ENCODE measurements around the gene ATF7IP. TPM values are rescaled to one million over a fixed set of nuclear protein-coding genes. Genes with fewer than 3 reads are reported as not detected.

The ATF7IP gene
- total RNA-seq, 1 experiment from 2014 or later = 41.3 TPM

DNA sequence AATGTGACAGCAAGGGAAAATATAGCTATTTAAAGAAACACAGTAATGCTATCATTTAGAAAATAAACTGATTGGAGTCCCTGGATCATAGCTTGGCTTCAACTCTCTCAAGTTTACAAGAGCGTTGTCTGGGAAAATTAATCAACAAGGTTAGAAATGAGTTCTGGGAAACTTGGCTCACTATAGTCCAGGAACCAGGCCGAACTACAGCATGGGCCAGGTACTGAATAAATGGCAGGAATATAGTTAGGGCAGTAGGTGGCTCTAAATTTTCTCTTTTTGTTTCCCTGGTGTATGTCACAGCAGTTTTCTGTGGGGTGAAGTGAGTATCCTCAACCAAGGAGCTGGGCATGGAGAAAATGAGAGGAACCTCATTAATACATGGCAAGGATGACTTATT lies 129.8 kb downstream of the ATF7IP start:
- DNase-seq (ENCODE audit: low read depth) = no peak

DNA sequence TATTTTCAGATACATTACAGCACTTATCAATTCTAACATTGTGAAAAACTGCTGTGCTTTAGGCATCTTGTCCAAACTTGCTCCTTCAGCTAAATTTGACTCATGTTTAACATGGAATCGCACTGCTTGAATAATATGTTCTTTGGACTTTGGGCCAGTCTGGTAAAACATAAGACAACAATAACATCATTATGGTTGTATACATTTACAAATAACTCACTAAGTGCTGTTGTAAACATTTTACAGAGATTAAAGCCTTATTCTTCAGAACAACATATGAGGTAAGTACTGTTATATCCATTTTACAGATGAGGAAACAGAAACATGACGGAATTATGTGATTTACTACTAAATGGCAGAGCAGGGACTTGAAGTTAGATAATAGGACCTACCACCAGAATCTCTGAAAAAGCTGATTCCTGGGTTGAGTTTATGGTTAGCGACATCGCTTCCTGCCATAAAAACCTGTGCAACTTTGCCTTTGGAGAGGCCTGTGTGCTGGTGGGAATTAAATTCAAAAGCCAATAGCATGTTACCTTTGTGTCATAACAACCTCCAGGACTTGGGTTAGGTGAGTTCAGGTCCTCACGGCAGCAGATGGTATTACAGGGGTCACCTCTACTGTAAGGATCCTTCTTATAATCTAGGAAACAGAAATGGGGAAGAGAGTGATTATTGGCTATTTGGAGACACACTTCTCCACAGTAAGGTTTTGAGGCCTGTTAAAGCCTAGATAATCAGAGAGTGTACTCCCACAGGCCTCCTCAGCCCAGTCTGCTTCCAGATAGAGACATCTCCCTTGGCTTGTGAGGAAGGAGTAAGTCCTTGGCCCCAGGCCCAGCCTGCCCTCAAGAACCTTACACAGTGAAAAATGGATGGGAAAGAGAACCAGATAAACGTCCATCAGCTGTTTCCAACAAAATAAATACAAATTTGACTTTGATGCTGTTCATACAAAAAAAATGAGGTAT lies 140.4 kb downstream of the ATF7IP start:
- no peak for DNase-seq (ENCODE audit: low read depth)

GRCh38 chr12:14510574-14510973 lies 145.1 kb downstream of the ATF7IP start:
- DNase-seq (ENCODE audit: low read depth) = no peak

- peak; percentile 39 for DNase-seq (ENCODE audit: low read depth)
Observed at GRCh38 chr12:14514154-14514842, 148.8 kb downstream of the ATF7IP start.

GRCh38 chr12:14514946-14515345 lies 149.5 kb downstream of the ATF7IP start:
- DNase-seq (ENCODE audit: low read depth) = no peak

- no peak for DNase-seq (ENCODE audit: low read depth)
Observed at GRCh38 chr12:14521822-14522221, 156.3 kb downstream of the ATF7IP start.

GRCh38 chr12:14525964-14526363 lies 160.5 kb downstream of the ATF7IP start:
- DNase-seq (ENCODE audit: low read depth) = no peak

GRCh38 chr12:14532152-14532551 lies 166.7 kb downstream of the ATF7IP start:
- no peak for DNase-seq (ENCODE audit: low read depth)

DNA sequence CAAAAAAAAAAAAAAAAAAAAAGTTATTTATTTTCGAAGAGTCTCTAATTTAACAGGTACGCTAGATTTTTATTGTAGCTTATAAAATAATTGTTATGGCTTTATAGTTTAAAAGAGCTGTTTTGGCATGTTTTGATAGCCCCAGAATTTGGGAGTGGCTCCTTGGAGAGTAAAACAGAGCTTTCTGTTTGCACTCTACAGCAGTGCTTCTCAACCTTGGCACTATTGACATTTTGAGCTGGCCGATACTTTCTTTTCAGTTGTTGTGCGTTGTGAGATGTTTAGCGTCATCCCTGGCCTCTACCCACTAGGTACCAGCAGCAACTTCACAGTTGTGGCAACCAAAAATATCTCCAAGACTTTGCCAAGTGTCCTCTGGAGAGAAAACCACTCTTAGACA lies 171.6 kb downstream of the ATF7IP start:
- no peak for DNase-seq (ENCODE audit: low read depth)

- DNase-seq (ENCODE audit: low read depth) = peak; percentile 10
Observed at GRCh38 chr12:14540801-14541462, 175.4 kb downstream of the ATF7IP start.

DNA sequence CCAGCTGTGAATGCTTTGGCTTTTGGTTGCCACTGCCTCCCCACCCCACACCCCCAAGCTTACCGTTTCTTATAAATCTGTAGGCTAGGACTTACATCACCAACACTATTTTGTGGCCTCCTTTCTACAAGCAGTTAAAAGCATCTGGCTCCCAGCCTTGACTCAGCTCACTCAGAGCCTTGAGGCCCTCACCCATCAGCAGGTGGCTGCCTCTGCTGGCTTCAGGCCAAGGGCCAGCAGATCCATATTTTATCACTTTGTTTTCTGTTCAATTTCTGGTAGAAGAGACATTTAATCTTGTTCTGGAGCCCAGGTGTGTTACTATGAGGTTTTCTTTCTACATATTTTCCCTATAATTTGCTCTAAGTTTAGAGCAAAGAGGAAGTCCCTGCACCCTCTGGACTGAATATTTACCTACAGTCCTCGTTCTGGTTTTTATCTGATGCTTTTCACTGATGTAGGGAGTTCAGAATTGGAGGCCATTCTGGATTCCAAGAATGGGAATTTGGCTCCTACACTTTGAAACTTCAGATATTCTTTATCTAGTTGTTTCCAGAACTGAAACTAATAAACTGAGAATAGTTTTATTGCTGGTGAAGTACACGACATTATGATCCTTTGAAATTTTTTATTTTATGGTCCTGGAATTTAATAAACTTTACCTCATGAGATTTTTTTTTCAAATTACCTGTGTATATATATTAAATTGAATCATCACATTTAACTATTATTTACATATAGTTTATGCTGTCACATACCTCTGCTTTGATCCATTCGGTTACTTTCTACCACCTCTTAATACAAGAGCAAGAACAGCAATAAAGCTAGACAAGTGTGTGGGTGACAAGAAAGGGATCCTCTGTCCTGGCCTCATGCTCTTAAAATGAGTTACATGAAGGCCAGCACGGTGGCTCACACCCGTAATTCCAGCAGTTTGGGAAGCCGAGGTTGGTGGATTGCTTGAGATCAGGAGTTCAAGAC lies 180.0 kb downstream of the ATF7IP start:
- no peak for DNase-seq (ENCODE audit: low read depth)

- DNase-seq (ENCODE audit: low read depth) = no peak
Observed at GRCh38 chr12:14547571-14547970, 182.1 kb downstream of the ATF7IP start.

DNA sequence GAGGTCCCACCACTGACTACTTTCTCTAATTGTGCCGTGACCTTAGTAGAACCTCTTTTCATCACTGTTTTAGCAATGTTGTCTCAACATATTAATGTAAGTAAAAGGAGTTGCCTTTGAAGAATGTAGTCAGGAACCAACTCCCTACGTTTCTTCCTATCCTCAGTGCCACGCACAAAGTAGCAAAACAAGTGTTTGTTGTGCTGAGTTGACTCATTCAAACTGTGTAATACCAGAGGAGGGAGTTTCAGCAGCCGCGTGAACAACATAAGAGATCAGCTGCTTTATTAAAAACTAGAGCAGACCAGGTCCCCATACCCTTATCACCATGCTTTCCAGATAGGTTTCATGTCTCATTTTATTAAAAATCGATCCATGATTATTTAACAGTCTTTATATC lies 183.1 kb downstream of the ATF7IP start:
- DNase-seq (ENCODE audit: low read depth) = no peak

Other genes starting within 250 kb of the ATF7IP start
- gene PLBD1, start 202.2 kb downstream of the ATF7IP start, total RNA-seq (2014; rRNA removed; shearing (Covaris generic)) = 0.78 and 1.3 TPM in 2 replicates